ENCODE data around the gene HJV. TPM values are rescaled to one million over a fixed set of nuclear protein-coding genes. Genes with fewer than 3 reads are reported as not detected.

HJV gene
- total RNA-seq, 6 experiments from 2014 or later: 53.0 to 215 (median 109) TPM

- peak; percentile 56 to 65 (median 63) for ATAC-seq
- Histone ChIP-seq H3K27ac (peak overlapping the region; percentile 39 to 98 (median 88)), H3K36me3 (peaks cover 0 to 11% (median 8%) of the 10 kb centered on the region in 4 donors), H3K9me3 (no peaks in the 10 kb centered on the region), H3K4me1 (peaks cover 0 to 38% (median 14%) of the 10 kb centered on the region in 4 donors), H3K27me3 (no peaks in the 10 kb centered on the region), H3K4me3 (peak overlapping the region in 2 of 3 donors; percentile 3 to 4)
- 10% methylated on average over 5 of the region's 5 CpGs for WGBS (ENCODE audit: insufficient coverage, low coverage, low lambda C conversion rate, missing lambda C conversion rate)
- peak; percentile 51 to 81 (median 67) for DNase-seq
- TF ChIP-seq CTCF (IDR thresholded peaks at IDR 0.05): no peak
- peak; percentile 75 for TF ChIP-seq POLR2A (IDR thresholded peaks at IDR 0.05)
- intact Hi-C loops (cut with DNase I): no loop called here
Observed at GRCh38 chr1:145999321-146000024, 22.1 kb downstream of the HJV start.

- Histone ChIP-seq H3K9me3 (no peaks in the 10 kb centered on the region), H3K27ac (peak overlapping the region; percentile 88 to 98 (median 92)), H3K4me3 (peak overlapping the region in 2 of 3 donors; percentile 83 to 91), H3K36me3 (peaks cover 0 to 29% (median 23%) of the 10 kb centered on the region in 4 donors), H3K4me1 (peaks cover 0 to 54% (median 21%) of the 10 kb centered on the region in 4 donors), H3K27me3 (no peaks in the 10 kb centered on the region)
- WGBS (ENCODE audit: insufficient coverage, low coverage, low lambda C conversion rate, missing lambda C conversion rate): 1% methylated on average over 3 of the region's 3 CpGs
- ATAC-seq: no peak
- peak in 1 of 3 donors; percentile 40 for DNase-seq
- intact Hi-C loops (cut with DNase I): no loop called here
- TF ChIP-seq CTCF (IDR thresholded peaks at IDR 0.05): no peak
- no peak for TF ChIP-seq POLR2A (IDR thresholded peaks at IDR 0.05)
Observed at GRCh38 chr1:145997718-145998023, 23.9 kb downstream of the HJV start.

- intact Hi-C loops (cut with DNase I): no loop called here
- peaks cover 0 to 54% (median 22%) of the 10 kb centered on the region in 4 donors for H3K4me1 ChIP-seq
- peak overlapping the region; percentile 88 to 98 (median 92) for H3K27ac ChIP-seq
Observed at GRCh38 chr1:145997016-145997717, 24.4 kb downstream of the HJV start.

More at GRCh38 chr1:145997016-145997717, 24.4 kb downstream of the HJV start:
- TF ChIP-seq POLR2A (IDR thresholded peaks at IDR 0.05) (peak; percentile 59), CTCF (IDR thresholded peaks at IDR 0.05) (no peak)
- Histone ChIP-seq H3K27me3 (no peaks in the 10 kb centered on the region), H3K4me3 (peak overlapping the region; percentile 79 to 91 (median 83)), H3K9me3 (no peaks in the 10 kb centered on the region), H3K36me3 (peaks cover 0 to 31% (median 24%) of the 10 kb centered on the region in 4 donors)
- WGBS (ENCODE audit: insufficient coverage, low coverage, low lambda C conversion rate, missing lambda C conversion rate): 4% methylated on average over 11 of the region's 12 CpGs
- DNase-seq (peak in 2 of 3 donors; percentile 39 to 47), ATAC-seq (peak; percentile 4 to 43 (median 6))
